NCI-H446 (cell line): ENCODE results near the gene ZER1.
"Not testable (repeated sequence)": the region's sequence is repeated elsewhere in the genome, so short reads cannot be mapped to it uniquely, and the experiment has no call there.

Source experiments
- DNase-seq, 2 experiments: peaks; one replicate each; lab custom pipeline; 2025; lab: John Stamatoyannopoulos, UW

Gene ZER1

GRCh38 chr9:128787659-128788058 is 15.9 kb upstream of the ZER1 start:
- DNase-seq, result no peak

- DNase-seq, result peak; percentile 20 to 79
These were observed 15.2 kb upstream of the ZER1 start, which contains the start of gene TBC1D13 for GRCh38 chr9:128786681-128787601. Gene TBC1D13 (plus strand): TSS chr9:128787253. CDS start chr9:128787354, 101 bp downstream.

- no peak for DNase-seq
These were observed 13.7 kb upstream of the ZER1 start for GRCh38 chr9:128785427-128785826.

DNA sequence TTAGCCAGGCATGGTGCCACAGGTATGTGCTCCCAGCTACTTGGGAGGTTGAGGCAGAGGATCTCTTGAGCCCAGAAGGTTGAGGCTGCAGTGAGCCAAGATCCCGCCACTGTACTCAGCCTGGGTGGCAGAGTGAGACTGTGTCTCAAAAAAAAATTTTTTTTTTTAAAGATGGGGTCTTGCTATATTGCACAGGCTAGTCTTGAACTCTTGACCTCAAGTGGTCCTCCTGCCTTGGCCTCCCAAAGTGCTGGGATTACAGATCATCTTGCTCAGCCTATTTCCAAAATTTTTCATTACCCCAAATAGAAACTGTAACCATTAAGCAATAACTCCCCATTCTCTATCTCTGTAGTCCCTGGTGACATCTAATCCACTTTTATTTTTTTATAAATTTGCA is 10.9 kb upstream of the ZER1 start:
- DNase-seq, result no peak

DNA sequence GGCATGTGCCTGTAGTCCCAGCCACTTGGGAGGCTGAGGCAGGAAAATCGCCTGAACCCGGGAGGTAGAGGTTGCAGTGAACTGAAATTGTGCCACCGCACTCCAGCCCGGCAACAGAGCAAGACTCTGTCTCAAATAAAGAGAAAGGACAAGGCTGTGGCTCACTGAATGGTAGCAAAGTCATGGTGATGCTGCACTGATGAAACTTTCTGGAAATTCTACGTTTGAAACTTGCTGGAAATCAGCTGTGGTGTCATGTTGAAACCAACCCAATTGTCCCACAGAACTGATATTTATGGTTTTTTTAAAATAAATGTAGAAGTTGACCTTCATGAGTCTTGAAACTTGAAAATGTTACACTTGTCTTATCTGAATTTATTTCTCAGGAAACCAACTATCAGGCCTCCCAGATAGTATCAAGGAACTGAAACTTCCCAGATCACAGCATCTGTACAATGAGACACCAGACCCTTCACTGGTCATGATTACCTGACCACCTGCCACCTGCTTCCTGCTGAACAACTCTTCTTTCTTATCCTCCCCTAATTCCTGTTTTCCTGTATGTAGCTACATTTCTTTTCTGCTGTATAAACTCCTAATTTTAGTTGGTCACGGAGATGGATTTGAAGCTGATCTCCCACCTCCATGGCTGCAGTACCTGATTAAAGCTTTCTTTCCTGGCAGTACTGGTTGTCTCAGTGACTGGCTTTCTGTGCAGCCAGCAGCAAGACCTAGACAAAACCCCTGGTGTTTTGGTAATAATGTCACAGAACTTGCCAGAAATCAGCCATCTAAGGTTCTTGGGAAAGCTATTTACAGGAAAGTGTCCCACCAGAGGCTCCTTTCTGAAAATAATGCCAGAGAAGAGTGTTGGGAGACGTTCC is 9.7 kb upstream of the ZER1 start:
- no peak for DNase-seq

DNA sequence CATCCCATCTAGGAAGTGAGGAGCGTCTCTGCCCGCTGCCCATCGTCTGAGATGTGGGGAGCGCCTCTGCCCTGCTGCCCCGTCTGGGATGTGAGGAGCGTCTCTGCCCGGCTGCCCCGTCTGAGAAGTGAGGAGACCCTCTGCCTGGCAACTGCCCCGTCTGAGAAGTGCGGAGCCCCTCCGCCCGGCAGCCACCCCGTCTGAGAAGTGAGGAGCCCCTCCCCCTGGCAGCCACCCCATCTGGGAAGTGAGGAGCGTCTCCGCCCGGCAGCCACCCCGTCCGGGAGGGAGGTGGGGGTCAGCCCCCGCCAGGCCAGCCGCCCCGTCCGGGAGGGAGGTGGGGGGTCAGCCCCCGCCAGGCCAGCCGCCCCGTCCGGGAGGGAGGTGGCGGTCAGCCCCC is 8.4 kb upstream of the ZER1 start:
- not testable (repeated sequence) for DNase-seq

- DNase-seq, result no peak
These were observed 3.1 kb upstream of the ZER1 start for GRCh38 chr9:128774804-128775203.

GRCh38 chr9:128773049-128773448 is 1.3 kb upstream of the ZER1 start:
- no peak for DNase-seq

DNA sequence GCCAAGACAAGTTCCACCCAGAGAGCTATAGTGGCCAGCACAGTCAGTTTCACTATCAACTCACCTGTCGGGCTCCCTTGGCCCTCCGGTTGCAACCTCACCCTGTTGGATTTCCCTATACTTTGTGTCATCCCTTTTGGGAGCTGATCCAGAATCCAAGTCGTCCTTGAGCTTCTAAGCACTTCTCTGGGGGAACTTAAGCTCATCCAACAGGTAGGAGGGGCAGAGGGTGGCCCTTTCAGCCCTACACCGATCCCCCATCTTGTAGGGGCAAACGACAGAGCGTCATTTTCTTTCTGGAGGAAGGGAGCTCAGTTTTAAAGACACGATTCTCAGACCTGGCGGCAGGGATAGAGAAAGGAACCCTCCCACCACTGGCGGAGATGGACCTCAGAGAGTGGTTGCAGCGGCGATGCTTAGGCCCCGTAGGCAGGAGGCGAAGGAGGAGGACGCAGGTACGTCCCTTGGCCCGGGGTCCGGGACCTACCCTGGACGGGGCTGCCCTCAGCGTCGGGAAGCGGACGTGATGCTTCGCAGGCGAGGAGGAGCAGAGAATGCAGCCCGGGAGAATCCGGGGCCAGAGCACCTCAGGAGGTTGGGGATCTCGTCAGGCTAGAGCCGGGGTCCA is 519 bp downstream of the ZER1 start:
- DNase-seq, result no peak

GRCh38 chr9:128770286-128771030 is 1.3 kb downstream of the ZER1 start:
- no peak for DNase-seq

GRCh38 chr9:128768606-128769005 is 3.1 kb downstream of the ZER1 start:
- no peak for DNase-seq

DNA sequence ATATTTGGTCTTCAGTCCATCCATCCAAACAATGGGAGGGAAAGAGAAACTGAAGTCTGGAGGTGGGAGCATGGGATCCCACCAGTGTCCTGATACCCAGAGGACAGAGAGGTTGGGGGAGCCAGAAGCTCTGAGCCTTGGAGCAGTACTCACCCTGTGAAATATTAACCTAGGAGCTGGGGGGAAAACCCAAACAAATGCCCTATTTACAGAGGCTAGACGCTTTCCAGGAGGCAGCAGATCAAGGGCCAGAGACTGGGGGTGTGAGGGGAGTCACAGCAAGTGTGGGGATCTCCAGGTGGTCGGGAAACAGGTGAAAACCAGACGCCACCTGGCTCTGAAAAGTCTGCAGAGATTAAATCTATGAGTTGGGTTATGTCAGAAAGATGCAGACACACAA is 6.2 kb downstream of the ZER1 start:
- no peak for DNase-seq

DNA sequence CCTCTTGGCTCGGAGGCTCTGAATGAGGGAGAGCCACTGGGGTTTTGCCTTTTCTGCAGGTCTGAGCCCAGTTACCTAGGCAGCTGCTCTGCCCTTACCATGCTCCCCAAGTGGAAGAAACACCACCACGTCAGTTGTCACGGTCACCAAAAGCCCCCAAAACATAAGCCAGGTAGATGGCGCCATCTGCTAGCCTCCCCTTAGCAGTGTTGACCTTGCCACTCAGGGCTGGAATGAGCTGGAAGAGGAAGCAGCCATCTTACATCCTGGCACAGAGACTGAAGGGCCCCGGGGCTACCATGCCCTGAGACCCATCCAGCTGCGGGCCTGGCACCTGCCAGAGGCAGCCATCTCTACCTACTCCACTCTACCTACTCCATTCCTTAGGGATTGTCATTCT is 7.4 kb downstream of the ZER1 start:
- no peak for DNase-seq

- DNase-seq, result no peak
These were observed 8.9 kb downstream of the ZER1 start for GRCh38 chr9:128762671-128763449.

DNA sequence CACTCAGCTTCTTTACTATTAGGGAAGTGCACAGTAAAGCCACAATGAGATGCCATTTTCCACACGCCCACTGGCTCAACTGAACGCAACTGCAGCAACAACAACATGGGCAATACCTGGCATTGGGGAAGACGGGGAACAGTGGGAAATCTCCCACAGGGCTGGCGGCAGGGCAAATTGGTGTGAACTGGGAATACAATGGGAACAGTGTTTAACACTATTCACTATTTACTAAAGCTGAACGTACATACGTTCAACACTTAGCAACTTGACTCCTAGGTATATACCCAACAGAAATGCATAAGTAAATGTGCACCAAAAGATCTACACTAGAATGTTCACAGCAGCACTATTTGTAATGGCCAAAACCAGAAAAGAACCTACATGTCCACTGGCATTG is 14.1 kb downstream of the ZER1 start:
- no peak for DNase-seq

- no peak for DNase-seq
These were observed 18.1 kb downstream of the ZER1 start for GRCh38 chr9:128753627-128754026.

- no peak for DNase-seq
These were observed 20.7 kb downstream of the ZER1 start for GRCh38 chr9:128750926-128751595.

- no peak for DNase-seq
These were observed 24.5 kb downstream of the ZER1 start for GRCh38 chr9:128747241-128747640.

DNA sequence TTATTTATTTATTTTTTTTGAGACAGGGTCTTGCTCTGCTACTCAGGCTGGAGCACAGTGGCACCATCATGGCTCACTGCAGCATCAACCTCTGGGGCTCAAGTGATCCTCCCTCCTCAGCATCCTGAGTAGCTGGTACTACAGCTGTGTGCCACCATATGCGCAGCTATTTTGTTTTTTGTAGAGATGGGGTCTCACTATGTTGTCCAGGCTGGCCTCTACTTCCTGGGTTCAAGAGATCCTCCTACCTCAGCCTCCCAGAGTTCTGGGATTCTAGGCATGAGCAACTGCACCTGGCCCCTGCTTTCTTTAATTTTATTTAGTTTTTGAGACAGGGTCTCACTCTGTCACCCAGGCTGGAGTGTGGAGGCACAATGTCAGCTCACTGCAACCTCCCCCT is 28.3 kb downstream of the ZER1 start:
- no peak for DNase-seq

- DNase-seq, result no peak
These were observed 29.3 kb downstream of the ZER1 start for GRCh38 chr9:128742401-128742800.
